Panc1 (cell line): ENCODE measurements around the gene CAMSAP2. TPM values are rescaled to one million over a fixed set of nuclear protein-coding genes. Genes with fewer than 3 reads are reported as not detected.

Experiments
- ATAC-seq: fragments of 200-7000 bp; cut with Tn5 transposase; 2 replicates; pipeline ENCODE4 v1.9.1; 2020; ENCODE audit warnings: mild to moderate bottlenecking, moderate library complexity
- BruUV-seq: library from RNA; stranded (reverse); fragments of 400-500 nt; replicated peaks from 2 replicates; lab custom pipeline; 2021; lab: Mats Ljungman, UMichigan
- CTCF ChIA-PET: fragments of 300-600 bp; sonication (Branson Sonifier 250); formaldehyde crosslinking; loops from one replicate; lab custom pipeline; 2022; ENCODE audit warnings: antibody characterized with exemption; lab: Charles Lee
- POLR2A ChIA-PET: fragments of 300-600 bp; sonication (Branson Sonifier 250); formaldehyde crosslinking; loops from one replicate; lab custom pipeline; 2022; ENCODE audit warnings: antibody characterized with exemption; lab: Charles Lee
- DNase-seq: peaks from one replicate; pipeline ENCODE4 v3.0.0-alpha.2; 2010; ENCODE audit warnings: low read depth, low spot score
- H3K27ac ChIP-seq: 2 replicates; pipeline ENCODE4 v1.5.1; 2011; ENCODE audit warnings: mild to moderate bottlenecking, low read length, inconsistent platforms
- H3K27me3 ChIP-seq: fragments of 200-500 bp; sonication (Bioruptor generic); 2 replicates; pipeline ENCODE4 v1.6.0; 2014; ENCODE audit warnings: low read length, inconsistent platforms; ENCODE audit not compliant: control insufficient read depth, insufficient read depth
- H3K36me3 ChIP-seq: fragments of 200-500 bp; sonication (Bioruptor generic); 2 replicates; pipeline ENCODE4 v1.5.1; 2014; ENCODE audit warnings: inconsistent platforms, mild to moderate bottlenecking, low read length, moderate library complexity; ENCODE audit not compliant: control insufficient read depth, insufficient read depth
- H3K4me1 ChIP-seq: 2 replicates; pipeline ENCODE4 v1.5.1; 2011; ENCODE audit warnings: inconsistent platforms, mild to moderate bottlenecking, low read length, moderate library complexity; ENCODE audit not compliant: control insufficient read depth, insufficient read depth
- H3K4me3 ChIP-seq, 2 experiments: 2 replicates each; pipeline ENCODE4 v1.5.1; 2011 to 2012; ENCODE audit warnings: low read depth in 2 of 2, low read length in 2 of 2, mild to moderate bottlenecking in 2 of 2, inconsistent platforms in 1 of 2, moderate library complexity in 1 of 2
- H3K9me3 ChIP-seq: fragments of 200-500 bp; sonication (Bioruptor generic); 2 replicates; pipeline ENCODE4 v1.5.1; 2014; ENCODE audit warnings: low read depth, mild to moderate bottlenecking, inconsistent platforms, low read length, moderate library complexity; ENCODE audit not compliant: control insufficient read depth, insufficient read depth
- CTCF ChIP-seq: fragments of 450-650 bp; IDR thresholded peaks from 2 replicates; pipeline ENCODE4 v1.5.1; 2017; ENCODE audit warnings: mild to moderate bottlenecking
- POLR2AphosphoS5 ChIP-seq: IDR thresholded peaks from 2 replicates; pipeline ENCODE4 v1.6.1; 2012; ENCODE audit warnings: mild to moderate bottlenecking, low read depth, low read length, moderate library complexity
- REST ChIP-seq, 2 experiments: IDR thresholded peaks; 2 replicates each; pipeline ENCODE4 v1.6.1; 2011 to 2012; ENCODE audit warnings: low read depth in 2 of 2, control low read depth in 1 of 2, low read length in 1 of 2, mild to moderate bottlenecking in 1 of 2, moderate library complexity in 1 of 2; ENCODE audit not compliant: insufficient read depth in 1 of 2
- SIN3A ChIP-seq: IDR thresholded peaks from 2 replicates; pipeline ENCODE4 v1.6.1; 2012; ENCODE audit warnings: low read depth, mild to moderate bottlenecking, low read length, moderate library complexity, borderline replicate concordance; ENCODE audit not compliant: insufficient read depth
- TCF7L2 ChIP-seq: IDR thresholded peaks from 2 replicates; pipeline ENCODE4 v1.6.1; 2011; ENCODE audit warnings: mild to moderate bottlenecking, low read depth, low read length, inconsistent platforms
- in situ Hi-C: cut with HindIII; loops from 2 replicates; pipeline ENCODE4 v1.10.0; 2016; ENCODE audit warnings: low sequenced_read_pairs, low pct_unique_long_range_greater_than_20kb
- intact Hi-C: fragments of 100-400 bp; cut with micrococcal nuclease; formaldehyde crosslinking; loops from one replicate; pipeline ENCODE4 v1.10.0; 2022; ENCODE audit not compliant: unreplicated experiment
- total RNA-seq: library from RNA; stranded (reverse); gene quantifications from one replicate; pipeline ENCODE4 v1.2.1, GENCODE V29; 2021; ENCODE audit not compliant: unreplicated experiment

Gene CAMSAP2
- total RNA-seq, 1 experiment from 2014 or later = 40.1 TPM

GRCh38 chr1:200903793-200904192, 165.1 kb downstream of the CAMSAP2 start:
- in situ Hi-C loops (no loop called here), intact Hi-C loops (no loop called here)
- Histone ChIP-seq H3K27ac (no peak overlapping the region), H3K4me3 (no peak overlapping the region), H3K27me3 (no peaks in the 10 kb centered on the region), H3K4me1 (0 out of 2 replicates have a peak, but pooled peaks cover 4% of the 10 kb centered on the region), H3K36me3 (no peaks in the 10 kb centered on the region), H3K9me3 (no peaks in the 10 kb centered on the region)
- no peak for DNase-seq
- BruUV-seq = no TSS peak
- TF ChIP-seq SIN3A (no peak), CTCF (no peak), TCF7L2 (no peak), REST (IDR thresholded peaks at IDR 0.05; ENCODE audit: insufficient read depth in 1 of 2, low read depth in 2 of 2, low read length in 1 of 2) (no peak), POLR2AphosphoS5 (no peak)
- ChIA-PET CTCF (interaction anchor here (0.7 to 1.2 kb wide), 2 partner anchors 8 to 174 kb away, joined by 4 to 6 read pairs; no protein-coding TSS in a partner anchor), POLR2A (no interaction called here)
- no peak for ATAC-seq

- POLR2A ChIA-PET = no interaction called here
- no TSS peak for BruUV-seq
- intact Hi-C loops (no loop called here), in situ Hi-C loops (no loop called here)
- H3K27me3 ChIP-seq = no peaks in the 10 kb centered on the region
- H3K27ac ChIP-seq = no peak overlapping the region
- H3K4me1 ChIP-seq = 0 out of 2 replicates have a peak, but pooled peaks cover 4% of the 10 kb centered on the region
- H3K36me3 ChIP-seq = no peaks in the 10 kb centered on the region
- no peak for DNase-seq
- no peak for ATAC-seq
- no peaks in the 10 kb centered on the region for H3K9me3 ChIP-seq
- no peak overlapping the region for H3K4me3 ChIP-seq
- CTCF ChIA-PET = interaction anchor here (1.2 kb wide), 1 partner anchor 9 kb away, joined by 6 read pairs; no protein-coding TSS in a partner anchor
- TF ChIP-seq CTCF (no peak), REST (IDR thresholded peaks at IDR 0.05; ENCODE audit: insufficient read depth in 1 of 2, low read depth in 2 of 2, low read length in 1 of 2) (no peak), TCF7L2 (no peak), POLR2AphosphoS5 (no peak)
Observed at GRCh38 chr1:200904772-200905171, 166.1 kb downstream of the CAMSAP2 start.
